Endothelial cell (in vitro differentiated cells): ENCODE measurements around the gene MAML2. TPM values are rescaled to one million over a fixed set of nuclear protein-coding genes. Genes with fewer than 3 reads are reported as not detected.

ENCODE experiments used
- DNase-seq: peaks from one replicate; pipeline ENCODE4 v3.0.0; 2021; ENCODE audit warnings: low spot score
- H3K27ac Mint-ChIP-seq: one replicate; pipeline ENCODE4 v1.8.0; 2021; ENCODE audit warnings: mixed read lengths, inconsistent platforms; ENCODE audit not compliant: unreplicated experiment
- H3K27me3 Mint-ChIP-seq: one replicate; pipeline ENCODE4 v1.8.0; 2021; ENCODE audit warnings: mild to moderate bottlenecking, moderate library complexity, mixed read lengths, inconsistent platforms; ENCODE audit not compliant: unreplicated experiment
- H3K36me3 Mint-ChIP-seq: one replicate; pipeline ENCODE4 v1.8.0; 2021; ENCODE audit warnings: mild to moderate bottlenecking, low read depth, mixed read lengths, inconsistent platforms; ENCODE audit not compliant: unreplicated experiment
- H3K4me1 Mint-ChIP-seq: one replicate; pipeline ENCODE4 v1.8.0; 2021; ENCODE audit warnings: mild to moderate bottlenecking, mixed read lengths, inconsistent platforms; ENCODE audit not compliant: unreplicated experiment
- H3K4me3 Mint-ChIP-seq: one replicate; pipeline ENCODE4 v1.8.0; 2021; ENCODE audit warnings: mild to moderate bottlenecking, mixed read lengths, inconsistent platforms; ENCODE audit not compliant: unreplicated experiment
- H3K9me3 Mint-ChIP-seq: one replicate; pipeline ENCODE4 v1.8.0; 2021; ENCODE audit warnings: mixed read lengths, inconsistent platforms; ENCODE audit not compliant: unreplicated experiment
- CTCF ChIP-seq: fragments of 200-600 bp; sonication (generic); IDR thresholded peaks from one replicate; pipeline ENCODE4 v1.5.0; 2021; ENCODE audit warnings: antibody characterized with exemption; ENCODE audit not compliant: unreplicated experiment
- total RNA-seq: library from RNA; stranded (reverse); fragmentation: NEBNext Ultra II Directional; extraction: Animal tissue kit (Norgen Biotek cat#: 25700); gene quantifications from one replicate; pipeline ENCODE4 v1.2.1, GENCODE V29; 2021; ENCODE audit not compliant: unreplicated experiment

MAML2 gene
- total RNA-seq, 1 donor from 2014 or later = 6.2 TPM

- Mint-ChIP-seq H3K4me1 (peaks cover 11% of the 10 kb centered on the region), H3K27ac (no peak overlapping the region), H3K36me3 (no peaks in the 10 kb centered on the region), H3K27me3 (peaks cover 2% of the 10 kb centered on the region), H3K9me3 (no peaks in the 10 kb centered on the region), H3K4me3 (no peak overlapping the region)
- TF ChIP-seq CTCF = no peak
- DNase-seq = no peak
Observed at GRCh38 chr11:96067160-96067559, 275.8 kb downstream of the MAML2 start.

- H3K27me3 Mint-ChIP-seq = no peaks in the 10 kb centered on the region
- no peak for DNase-seq
- peaks cover 17% of the 10 kb centered on the region for H3K4me1 Mint-ChIP-seq
- no peak for TF ChIP-seq CTCF
- no peaks in the 10 kb centered on the region for H3K9me3 Mint-ChIP-seq
- no peaks in the 10 kb centered on the region for H3K36me3 Mint-ChIP-seq
- H3K4me3 Mint-ChIP-seq = no peak overlapping the region
- no peak overlapping the region for H3K27ac Mint-ChIP-seq
Observed at GRCh38 chr11:96065379-96065778, 277.6 kb downstream of the MAML2 start.

- Mint-ChIP-seq H3K4me3 (no peak overlapping the region), H3K27ac (no peak overlapping the region), H3K27me3 (no peaks in the 10 kb centered on the region), H3K36me3 (no peaks in the 10 kb centered on the region), H3K9me3 (no peaks in the 10 kb centered on the region), H3K4me1 (peaks cover 17% of the 10 kb centered on the region)
- TF ChIP-seq CTCF = no peak
- no peak for DNase-seq
Observed at GRCh38 chr11:96063886-96064285, 279.1 kb downstream of the MAML2 start.

GRCh38 chr11:96063053-96063452 is 279.9 kb downstream of the MAML2 start:
- DNase-seq = no peak
- no peak overlapping the region for H3K27ac Mint-ChIP-seq
- TF ChIP-seq CTCF = no peak
- peaks cover 17% of the 10 kb centered on the region for H3K4me1 Mint-ChIP-seq
- H3K36me3 Mint-ChIP-seq = no peaks in the 10 kb centered on the region
- H3K4me3 Mint-ChIP-seq = no peak overlapping the region
- no peaks in the 10 kb centered on the region for H3K27me3 Mint-ChIP-seq
- no peaks in the 10 kb centered on the region for H3K9me3 Mint-ChIP-seq

GRCh38 chr11:96062134-96062533 is 280.9 kb downstream of the MAML2 start:
- Mint-ChIP-seq H3K4me3 (no peak overlapping the region), H3K27ac (no peak overlapping the region)

More at GRCh38 chr11:96062134-96062533, 280.9 kb downstream of the MAML2 start:
- H3K4me1 Mint-ChIP-seq = peaks cover 18% of the 10 kb centered on the region
- no peaks in the 10 kb centered on the region for H3K27me3 Mint-ChIP-seq
- TF ChIP-seq CTCF = no peak
- no peaks in the 10 kb centered on the region for H3K9me3 Mint-ChIP-seq
- no peaks in the 10 kb centered on the region for H3K36me3 Mint-ChIP-seq
- DNase-seq = no peak
